ENCODE data around the gene DYSF.
A peak's percentile ranks its signal among the peaks of the same experiment; 100 is the strongest.
"Not testable (repeated sequence)": the region's sequence is repeated elsewhere in the genome, so short reads cannot be mapped to it uniquely, and the experiment has no call there.

The DYSF gene

GRCh38 chr2:71453404-71454220 lies at the start of gene DYSF:
TSS of gene DYSF (plus strand) at chr2:71453561.
- H3K9ac ChIP-seq (ENCODE audit: insufficient read length), result no peak within 1 kb of the TSS
- no peak within 1 kb of the TSS for H3K27ac ChIP-seq
- no peak for DNase-seq (ENCODE audit: low read depth, low spot score)
- no peaks in the 10 kb centered on the region for H3K9me3 ChIP-seq (ENCODE audit: low read depth, low read length)
- TF ChIP-seq FOXP2 (optimal IDR thresholded peaks at IDR 0.05; ENCODE audit: control extremely low read depth, extremely low read length, insufficient read depth), result no peak
- TF ChIP-seq POLR2AphosphoS5 (IDR thresholded peaks at IDR 0.05; ENCODE audit: borderline replicate concordance, low read depth, low read length), result no peak
- TF ChIP-seq EZH2 (IDR thresholded peaks at IDR 0.05), result no peak
- no peaks in the 10 kb centered on the region for H3K36me3 ChIP-seq (ENCODE audit: insufficient read depth, low read length)
- H3K4me3 ChIP-seq, result peak within 1 kb of the TSS; percentile 63

- no peak overlapping the region for H3K9ac ChIP-seq (ENCODE audit: insufficient read length)
- peaks cover 61% of the 10 kb centered on the region for H3K36me3 ChIP-seq (ENCODE audit: insufficient read depth, low read length)
- no peak overlapping the region for H3K4me3 ChIP-seq
- no peak overlapping the region for H3K27ac ChIP-seq
- no peaks in the 10 kb centered on the region for H3K9me3 ChIP-seq (ENCODE audit: low read depth, low read length)
- DNase-seq (ENCODE audit: low read depth, low spot score), result no peak
- TF ChIP-seq FOXP2 (optimal IDR thresholded peaks at IDR 0.05; ENCODE audit: control extremely low read depth, extremely low read length, insufficient read depth), result no peak
- TF ChIP-seq EZH2 (IDR thresholded peaks at IDR 0.05), result no peak
- TF ChIP-seq POLR2AphosphoS5 (IDR thresholded peaks at IDR 0.05; ENCODE audit: borderline replicate concordance, low read depth, low read length), result no peak
These were observed 43.8 kb upstream of the DYSF start for GRCh38 chr2:71409611-71410010.

GRCh38 chr2:71410696-71411095 lies 42.7 kb upstream of the DYSF start:
- TF ChIP-seq FOXP2 (optimal IDR thresholded peaks at IDR 0.05; ENCODE audit: control extremely low read depth, extremely low read length, insufficient read depth), result no peak
- TF ChIP-seq POLR2AphosphoS5 (IDR thresholded peaks at IDR 0.05; ENCODE audit: borderline replicate concordance, low read depth, low read length), result no peak
- no peak for TF ChIP-seq EZH2 (IDR thresholded peaks at IDR 0.05)
- Histone ChIP-seq H3K36me3 (ENCODE audit: insufficient read depth, low read length) (peaks cover 51% of the 10 kb centered on the region), H3K27ac (no peak overlapping the region), H3K9me3 (ENCODE audit: low read depth, low read length) (no peaks in the 10 kb centered on the region), H3K4me3 (no peak overlapping the region), H3K9ac (ENCODE audit: insufficient read length) (no peak overlapping the region)
- DNase-seq (ENCODE audit: low read depth, low spot score), result no peak

- DNase-seq (ENCODE audit: low read depth, low spot score); H3K4me3 ChIP-seq; H3K27ac ChIP-seq; H3K9me3 ChIP-seq (ENCODE audit: low read depth, low read length); H3K9ac ChIP-seq (ENCODE audit: insufficient read length): not testable (repeated sequence)
- H3K36me3 ChIP-seq (ENCODE audit: insufficient read depth, low read length), result peaks cover 15% of the 10 kb centered on the region; the same call in 1 of the 2 replicates
These were observed 36.5 kb upstream of the DYSF start for GRCh38 chr2:71416866-71417265.

GRCh38 chr2:71417300-71418202 lies 35.8 kb upstream of the DYSF start:
- H3K27ac ChIP-seq, result peak overlapping the region; percentile 21; the same call in 1 of the 2 replicates
- no peak overlapping the region for H3K4me3 ChIP-seq
- H3K36me3 ChIP-seq (ENCODE audit: insufficient read depth, low read length), result peaks cover 18% of the 10 kb centered on the region
- no peak overlapping the region for H3K9ac ChIP-seq (ENCODE audit: insufficient read length)
- DNase-seq (ENCODE audit: low read depth, low spot score), result no peak
- H3K9me3 ChIP-seq (ENCODE audit: low read depth, low read length), result no peaks in the 10 kb centered on the region
- TF ChIP-seq EZH2 (IDR thresholded peaks at IDR 0.05) (no peak), FOXP2 (optimal IDR thresholded peaks at IDR 0.05; ENCODE audit: control extremely low read depth, extremely low read length, insufficient read depth) (no peak), POLR2AphosphoS5 (IDR thresholded peaks at IDR 0.05; ENCODE audit: borderline replicate concordance, low read depth, low read length) (no peak)

GRCh38 chr2:71419145-71419544 lies 34.2 kb upstream of the DYSF start:
- H3K9ac ChIP-seq (ENCODE audit: insufficient read length), result no peak overlapping the region
- no peak overlapping the region for H3K4me3 ChIP-seq
- no peak overlapping the region for H3K27ac ChIP-seq
- no peak for DNase-seq (ENCODE audit: low read depth, low spot score)
- H3K36me3 ChIP-seq (ENCODE audit: insufficient read depth, low read length), result peaks cover 34% of the 10 kb centered on the region
- no peaks in the 10 kb centered on the region for H3K9me3 ChIP-seq (ENCODE audit: low read depth, low read length)
- TF ChIP-seq FOXP2 (optimal IDR thresholded peaks at IDR 0.05; ENCODE audit: control extremely low read depth, extremely low read length, insufficient read depth) (no peak), EZH2 (IDR thresholded peaks at IDR 0.05) (no peak), POLR2AphosphoS5 (IDR thresholded peaks at IDR 0.05; ENCODE audit: borderline replicate concordance, low read depth, low read length) (no peak)

GRCh38 chr2:71419976-71420375 lies 33.4 kb upstream of the DYSF start:
- H3K4me3 ChIP-seq, result no peak overlapping the region
- no peak for TF ChIP-seq POLR2AphosphoS5 (IDR thresholded peaks at IDR 0.05; ENCODE audit: borderline replicate concordance, low read depth, low read length)
- no peak for TF ChIP-seq FOXP2 (optimal IDR thresholded peaks at IDR 0.05; ENCODE audit: control extremely low read depth, extremely low read length, insufficient read depth)
- no peak for TF ChIP-seq EZH2 (IDR thresholded peaks at IDR 0.05)
- peaks cover 42% of the 10 kb centered on the region for H3K36me3 ChIP-seq (ENCODE audit: insufficient read depth, low read length)
- H3K9ac ChIP-seq (ENCODE audit: insufficient read length), result no peak overlapping the region
- H3K9me3 ChIP-seq (ENCODE audit: low read depth, low read length), result no peaks in the 10 kb centered on the region
- DNase-seq (ENCODE audit: low read depth, low spot score), result no peak
- H3K27ac ChIP-seq, result no peak overlapping the region

DNA sequence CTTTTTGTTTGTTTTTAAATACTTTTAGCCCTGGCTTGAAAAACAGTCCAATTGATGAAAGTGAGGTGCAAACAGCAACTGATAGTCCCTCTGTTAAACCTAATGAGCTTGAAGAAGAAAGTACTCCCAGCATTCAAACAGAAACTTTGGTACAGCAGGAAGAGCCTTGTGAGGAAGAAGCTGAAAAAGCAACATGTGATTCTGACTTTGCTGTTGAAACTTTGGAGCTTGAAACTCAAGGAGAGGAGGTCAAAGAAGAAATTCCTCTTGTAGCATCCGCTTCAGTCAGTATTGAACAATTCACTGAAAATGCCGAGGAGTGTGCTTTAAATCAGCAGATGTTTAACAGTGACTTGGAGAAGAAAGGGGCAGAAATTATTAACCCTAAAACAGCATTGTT lies 30.6 kb upstream of the DYSF start:
- Histone ChIP-seq H3K9me3 (ENCODE audit: low read depth, low read length) (no peaks in the 10 kb centered on the region), H3K4me3 (no peak overlapping the region), H3K9ac (ENCODE audit: insufficient read length) (no peak overlapping the region), H3K27ac (no peak overlapping the region), H3K36me3 (ENCODE audit: insufficient read depth, low read length) (peaks cover 65% of the 10 kb centered on the region)
- TF ChIP-seq POLR2AphosphoS5 (IDR thresholded peaks at IDR 0.05; ENCODE audit: borderline replicate concordance, low read depth, low read length), result no peak
- no peak for TF ChIP-seq FOXP2 (optimal IDR thresholded peaks at IDR 0.05; ENCODE audit: control extremely low read depth, extremely low read length, insufficient read depth)
- no peak for TF ChIP-seq EZH2 (IDR thresholded peaks at IDR 0.05)
- DNase-seq (ENCODE audit: low read depth, low spot score), result no peak

All from SK-N-MC (cell line).